Panc1 (cell line): ENCODE measurements around the gene TMEM164. TPM values are rescaled to one million over a fixed set of nuclear protein-coding genes. Genes with fewer than 3 reads are reported as not detected.

Experiments used
- ATAC-seq: fragments of 200-7000 bp; cut with Tn5 transposase; 2 replicates; pipeline ENCODE4 v1.9.1; 2020; ENCODE audit warnings: mild to moderate bottlenecking, moderate library complexity
- BruUV-seq: library from RNA; stranded (reverse); fragments of 400-500 nt; replicated peaks from 2 replicates; lab custom pipeline; 2021; lab: Mats Ljungman, UMichigan
- CTCF ChIA-PET: fragments of 300-600 bp; sonication (Branson Sonifier 250); formaldehyde crosslinking; loops from one replicate; lab custom pipeline; 2022; ENCODE audit warnings: antibody characterized with exemption; lab: Charles Lee
- POLR2A ChIA-PET: fragments of 300-600 bp; sonication (Branson Sonifier 250); formaldehyde crosslinking; loops from one replicate; lab custom pipeline; 2022; ENCODE audit warnings: antibody characterized with exemption; lab: Charles Lee
- DNase-seq: peaks from one replicate; pipeline ENCODE4 v3.0.0-alpha.2; 2010; ENCODE audit warnings: low read depth, low spot score
- H3K27ac ChIP-seq: 2 replicates; pipeline ENCODE4 v1.5.1; 2011; ENCODE audit warnings: mild to moderate bottlenecking, low read length, inconsistent platforms
- H3K27me3 ChIP-seq: fragments of 200-500 bp; sonication (Bioruptor generic); 2 replicates; pipeline ENCODE4 v1.6.0; 2014; ENCODE audit warnings: low read length, inconsistent platforms; ENCODE audit not compliant: control insufficient read depth, insufficient read depth
- H3K36me3 ChIP-seq: fragments of 200-500 bp; sonication (Bioruptor generic); 2 replicates; pipeline ENCODE4 v1.5.1; 2014; ENCODE audit warnings: inconsistent platforms, mild to moderate bottlenecking, low read length, moderate library complexity; ENCODE audit not compliant: control insufficient read depth, insufficient read depth
- H3K4me1 ChIP-seq: 2 replicates; pipeline ENCODE4 v1.5.1; 2011; ENCODE audit warnings: inconsistent platforms, mild to moderate bottlenecking, low read length, moderate library complexity; ENCODE audit not compliant: control insufficient read depth, insufficient read depth
- H3K4me3 ChIP-seq, 2 experiments: 2 replicates each; pipeline ENCODE4 v1.5.1; 2011 to 2012; ENCODE audit warnings: low read depth in 2 of 2, low read length in 2 of 2, mild to moderate bottlenecking in 2 of 2, inconsistent platforms in 1 of 2, moderate library complexity in 1 of 2
- H3K9me3 ChIP-seq: fragments of 200-500 bp; sonication (Bioruptor generic); 2 replicates; pipeline ENCODE4 v1.5.1; 2014; ENCODE audit warnings: low read depth, mild to moderate bottlenecking, inconsistent platforms, low read length, moderate library complexity; ENCODE audit not compliant: control insufficient read depth, insufficient read depth
- CTCF ChIP-seq: fragments of 450-650 bp; IDR thresholded peaks from 2 replicates; pipeline ENCODE4 v1.5.1; 2017; ENCODE audit warnings: mild to moderate bottlenecking
- POLR2AphosphoS5 ChIP-seq: IDR thresholded peaks from 2 replicates; pipeline ENCODE4 v1.6.1; 2012; ENCODE audit warnings: mild to moderate bottlenecking, low read depth, low read length, moderate library complexity
- SIN3A ChIP-seq: IDR thresholded peaks from 2 replicates; pipeline ENCODE4 v1.6.1; 2012; ENCODE audit warnings: low read depth, mild to moderate bottlenecking, low read length, moderate library complexity, borderline replicate concordance; ENCODE audit not compliant: insufficient read depth
- TCF7L2 ChIP-seq: IDR thresholded peaks from 2 replicates; pipeline ENCODE4 v1.6.1; 2011; ENCODE audit warnings: mild to moderate bottlenecking, low read depth, low read length, inconsistent platforms
- in situ Hi-C: cut with HindIII; loops from 2 replicates; pipeline ENCODE4 v1.10.0; 2016; ENCODE audit warnings: low sequenced_read_pairs, low pct_unique_long_range_greater_than_20kb
- intact Hi-C: fragments of 100-400 bp; cut with micrococcal nuclease; formaldehyde crosslinking; loops from one replicate; pipeline ENCODE4 v1.10.0; 2022; ENCODE audit not compliant: unreplicated experiment
- total RNA-seq: library from RNA; stranded (reverse); gene quantifications from one replicate; pipeline ENCODE4 v1.2.1, GENCODE V29; 2021; ENCODE audit not compliant: unreplicated experiment
- TF ChIP-seq, protein P1 (sequence below), 2 experiments: IDR thresholded peaks; 2 replicates each; pipeline ENCODE4 v1.6.1; 2011 to 2012; ENCODE audit warnings: low read depth in 2 of 2, control low read depth in 1 of 2, low read length in 1 of 2, mild to moderate bottlenecking in 1 of 2, moderate library complexity in 1 of 2; ENCODE audit not compliant: insufficient read depth in 1 of 2

Gene TMEM164
- total RNA-seq, 1 experiment from 2014 or later: 32.8 TPM

GRCh38 chrX:110041980-110042379 is 39.1 kb downstream of the TMEM164 start:
- CTCF ChIA-PET: no interaction called here
- no peaks in the 10 kb centered on the region for H3K4me1 ChIP-seq
- no peak for TF ChIP-seq POLR2AphosphoS5
- no peak for TF ChIP-seq CTCF
- no peak for TF ChIP-seq SIN3A

DNA sequence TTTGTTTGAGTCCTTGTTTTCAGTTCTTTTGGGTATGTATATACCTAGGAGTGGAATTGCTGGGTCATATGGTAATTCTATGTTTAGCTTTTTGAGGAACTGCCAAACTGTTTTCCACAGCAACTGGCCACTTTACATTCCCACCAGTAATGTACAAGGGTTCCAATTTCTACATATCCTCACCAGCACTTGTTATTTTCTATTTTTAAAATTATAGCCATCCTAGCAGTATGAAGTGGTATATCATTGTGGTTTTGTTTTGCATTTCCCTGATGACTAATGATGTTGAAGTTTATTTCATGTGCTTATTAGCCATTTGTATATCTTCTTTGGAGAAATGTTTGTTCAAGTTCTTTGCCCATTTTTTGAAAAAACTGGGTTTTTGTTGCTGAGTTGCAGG is 39.6 kb downstream of the TMEM164 start:
- ATAC-seq (no peak), DNase-seq (no peak)
- no peak overlapping the region for H3K4me3 ChIP-seq
- intact Hi-C loops: no loop called here
- TF ChIP-seq SIN3A (no peak), POLR2AphosphoS5 (no peak), TCF7L2 (no peak), CTCF (no peak)
- TF ChIP-seq, protein P1, sequence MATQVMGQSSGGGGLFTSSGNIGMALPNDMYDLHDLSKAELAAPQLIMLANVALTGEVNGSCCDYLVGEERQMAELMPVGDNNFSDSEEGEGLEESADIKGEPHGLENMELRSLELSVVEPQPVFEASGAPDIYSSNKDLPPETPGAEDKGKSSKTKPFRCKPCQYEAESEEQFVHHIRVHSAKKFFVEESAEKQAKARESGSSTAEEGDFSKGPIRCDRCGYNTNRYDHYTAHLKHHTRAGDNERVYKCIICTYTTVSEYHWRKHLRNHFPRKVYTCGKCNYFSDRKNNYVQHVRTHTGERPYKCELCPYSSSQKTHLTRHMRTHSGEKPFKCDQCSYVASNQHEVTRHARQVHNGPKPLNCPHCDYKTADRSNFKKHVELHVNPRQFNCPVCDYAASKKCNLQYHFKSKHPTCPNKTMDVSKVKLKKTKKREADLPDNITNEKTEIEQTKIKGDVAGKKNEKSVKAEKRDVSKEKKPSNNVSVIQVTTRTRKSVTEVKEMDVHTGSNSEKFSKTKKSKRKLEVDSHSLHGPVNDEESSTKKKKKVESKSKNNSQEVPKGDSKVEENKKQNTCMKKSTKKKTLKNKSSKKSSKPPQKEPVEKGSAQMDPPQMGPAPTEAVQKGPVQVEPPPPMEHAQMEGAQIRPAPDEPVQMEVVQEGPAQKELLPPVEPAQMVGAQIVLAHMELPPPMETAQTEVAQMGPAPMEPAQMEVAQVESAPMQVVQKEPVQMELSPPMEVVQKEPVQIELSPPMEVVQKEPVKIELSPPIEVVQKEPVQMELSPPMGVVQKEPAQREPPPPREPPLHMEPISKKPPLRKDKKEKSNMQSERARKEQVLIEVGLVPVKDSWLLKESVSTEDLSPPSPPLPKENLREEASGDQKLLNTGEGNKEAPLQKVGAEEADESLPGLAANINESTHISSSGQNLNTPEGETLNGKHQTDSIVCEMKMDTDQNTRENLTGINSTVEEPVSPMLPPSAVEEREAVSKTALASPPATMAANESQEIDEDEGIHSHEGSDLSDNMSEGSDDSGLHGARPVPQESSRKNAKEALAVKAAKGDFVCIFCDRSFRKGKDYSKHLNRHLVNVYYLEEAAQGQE (IDR thresholded peaks at IDR 0.05; ENCODE audit: insufficient read depth in 1 of 2, low read depth in 2 of 2, low read length in 1 of 2): no peak
- H3K36me3 ChIP-seq: no peaks in the 10 kb centered on the region
- no peaks in the 10 kb centered on the region for H3K4me1 ChIP-seq
- no peak overlapping the region for H3K27ac ChIP-seq
- ChIA-PET POLR2A (no interaction called here), CTCF (no interaction called here)
- BruUV-seq: no TSS peak
- in situ Hi-C loops: no loop called here
- H3K9me3 ChIP-seq: no peaks in the 10 kb centered on the region
- H3K27me3 ChIP-seq: no peaks in the 10 kb centered on the region

More at GRCh38 chrX:110041980-110042379, 39.1 kb downstream of the TMEM164 start:
- no peaks in the 10 kb centered on the region for H3K36me3 ChIP-seq
- ATAC-seq: no peak
- no peaks in the 10 kb centered on the region for H3K9me3 ChIP-seq
- DNase-seq: no peak
- POLR2A ChIA-PET: no interaction called here
- in situ Hi-C loops: no loop called here
- no peak overlapping the region for H3K27ac ChIP-seq
- intact Hi-C loops: no loop called here
- no TSS peak for BruUV-seq
- no peaks in the 10 kb centered on the region for H3K27me3 ChIP-seq
- H3K4me3 ChIP-seq: no peak overlapping the region

DNA sequence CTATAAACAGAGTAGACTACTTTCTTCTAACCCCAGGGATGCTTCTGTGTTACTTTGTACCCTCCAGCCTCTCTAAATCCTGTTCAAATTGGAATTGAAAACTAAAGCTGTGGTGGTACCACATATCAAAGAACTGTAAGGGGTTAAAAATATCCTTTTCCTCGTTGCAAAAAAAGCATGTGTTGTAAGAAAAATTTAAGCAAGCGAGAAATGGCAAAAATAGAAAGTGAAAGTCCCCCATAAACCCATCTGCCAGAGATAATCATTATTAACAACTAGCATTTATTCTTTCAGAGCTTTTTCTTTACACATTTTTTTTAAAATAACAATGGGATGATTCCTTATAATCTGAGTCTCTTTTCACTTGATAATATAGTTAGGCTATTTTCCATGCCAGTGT is 40.6 kb downstream of the TMEM164 start:
- BruUV-seq: no TSS peak
- Histone ChIP-seq H3K9me3 (no peaks in the 10 kb centered on the region), H3K27ac (no peak overlapping the region), H3K36me3 (no peaks in the 10 kb centered on the region), H3K4me3 (no peak overlapping the region), H3K27me3 (no peaks in the 10 kb centered on the region), H3K4me1 (no peaks in the 10 kb centered on the region)
- DNase-seq (no peak), ATAC-seq (no peak)
- POLR2A ChIA-PET: no interaction called here
- CTCF ChIA-PET: no interaction called here
- TF ChIP-seq, protein P1 (IDR thresholded peaks at IDR 0.05; ENCODE audit: insufficient read depth in 1 of 2, low read depth in 2 of 2, low read length in 1 of 2): no peak
- TF ChIP-seq CTCF (no peak), POLR2AphosphoS5 (no peak), TCF7L2 (no peak), SIN3A (no peak)
- intact Hi-C loops: no loop called here
- in situ Hi-C loops: no loop called here
